SK-N-SH treated with all-trans-retinoic acid at 6 μM for 48 hours (cell line): ENCODE results near the gene COPS9.

ENCODE experiments used
- ATAC-seq: fragments of 200-7000 bp; cut with Tn5 transposase; 3 replicates; pipeline ENCODE4 v1.9.1; 2020; ENCODE audit warnings: mild to moderate bottlenecking, moderate library complexity
- BACH2 ChIP-seq: fragments of 250-450 bp; sonication (Bioruptor Pico); IDR thresholded peaks from 2 replicates; pipeline ENCODE4 v1.9.0; 2021; ENCODE audit warnings: mild to moderate bottlenecking, borderline replicate concordance
- CREB5 ChIP-seq: fragments of 250-450 bp; sonication (Bioruptor Pico); IDR thresholded peaks from 2 replicates; pipeline ENCODE4 v1.5.1; 2020; ENCODE audit warnings: low read depth, mild to moderate bottlenecking, moderate library complexity
- CSDC2 ChIP-seq: fragments of 250-450 bp; sonication (Bioruptor Pico); IDR thresholded peaks from 2 replicates; pipeline ENCODE4 v1.5.0; 2020; ENCODE audit warnings: mild to moderate bottlenecking, moderate library complexity
- CSRNP3 ChIP-seq: fragments of 250-450 bp; sonication (Bioruptor Pico); IDR thresholded peaks from 2 replicates; pipeline ENCODE4 v1.5.1; 2021; ENCODE audit warnings: mild to moderate bottlenecking, moderate library complexity
- ESRRG ChIP-seq: fragments of 250-450 bp; sonication (Bioruptor Pico); IDR thresholded peaks from 2 replicates; pipeline ENCODE4 v1.6.1; 2021; ENCODE audit warnings: mild to moderate bottlenecking
- GLIS3 ChIP-seq: fragments of 250-450 bp; sonication (Bioruptor Pico); IDR thresholded peaks from 2 replicates; pipeline ENCODE4 v1.5.0; 2020; ENCODE audit warnings: mild to moderate bottlenecking, moderate library complexity
- ISL1 ChIP-seq: fragments of 250-450 bp; sonication (Bioruptor Pico); IDR thresholded peaks from 2 replicates; pipeline ENCODE4 v2.1.2; 2022; ENCODE audit warnings: mild to moderate bottlenecking, moderate library complexity
- OSR1 ChIP-seq: fragments of 250-450 bp; sonication (Bioruptor Pico); IDR thresholded peaks from 2 replicates; pipeline ENCODE4 v1.8.0; 2022; ENCODE audit warnings: moderate library complexity, mild to moderate bottlenecking, inconsistent platforms
- PATZ1 ChIP-seq: fragments of 250-450 bp; sonication (Bioruptor Pico); IDR thresholded peaks from 2 replicates; pipeline ENCODE4 v1.8.0; 2020; ENCODE audit warnings: mild to moderate bottlenecking, moderate library complexity, borderline replicate concordance
- POU6F1 ChIP-seq: fragments of 250-450 bp; sonication (Bioruptor Pico); IDR thresholded peaks from 2 replicates; pipeline ENCODE4 v1.8.0; 2021; ENCODE audit warnings: low read depth, mild to moderate bottlenecking, moderate library complexity, borderline replicate concordance
- PPARA ChIP-seq: fragments of 250-450 bp; sonication (Bioruptor Pico); IDR thresholded peaks from 2 replicates; pipeline ENCODE4 v1.5.0; 2020; ENCODE audit warnings: mild to moderate bottlenecking, borderline replicate concordance
- RARB ChIP-seq: fragments of 250-450 bp; sonication (Bioruptor Pico); IDR thresholded peaks from 2 replicates; pipeline ENCODE4 v1.8.0; 2021; ENCODE audit warnings: mild to moderate bottlenecking, moderate library complexity
- SNAI2 ChIP-seq: fragments of 250-450 bp; sonication (Bioruptor Pico); IDR thresholded peaks from 2 replicates; pipeline ENCODE4 v1.5.0; 2020; ENCODE audit warnings: mild to moderate bottlenecking, moderate library complexity
- TCF4 ChIP-seq: fragments of 250-450 bp; sonication (Bioruptor Pico); IDR thresholded peaks from 2 replicates; pipeline ENCODE4 v1.8.0; 2021; ENCODE audit warnings: mild to moderate bottlenecking, moderate library complexity, borderline replicate concordance
- TOX ChIP-seq: fragments of 250-450 bp; sonication (Bioruptor Pico); IDR thresholded peaks from 2 replicates; pipeline ENCODE4 v1.8.0; 2021; ENCODE audit warnings: mild to moderate bottlenecking, moderate library complexity, borderline replicate concordance
- TSHZ2 ChIP-seq: fragments of 250-450 bp; sonication (Bioruptor Pico); IDR thresholded peaks from 2 replicates; pipeline ENCODE4 v1.5.0; 2020; ENCODE audit warnings: mild to moderate bottlenecking, moderate library complexity
- ZC3H10 ChIP-seq: fragments of 250-450 bp; sonication (Bioruptor Pico); IDR thresholded peaks from 2 replicates; pipeline ENCODE4 v1.5.1; 2021; ENCODE audit warnings: mild to moderate bottlenecking, moderate library complexity
- ZFP3 ChIP-seq: fragments of 250-450 bp; sonication (Bioruptor Pico); IDR thresholded peaks from 2 replicates; pipeline ENCODE4 v1.5.0; 2020; ENCODE audit warnings: mild to moderate bottlenecking, moderate library complexity
- ZNF565 ChIP-seq: fragments of 450-650 bp; formaldehyde crosslinking; conservative IDR thresholded peaks from 2 replicates; pipeline ENCODE4 v1.5.0; 2020; ENCODE audit warnings: low read depth, mild to moderate bottlenecking, moderate library complexity
- ZNF8 ChIP-seq: fragments of 450-650 bp; formaldehyde crosslinking; IDR thresholded peaks from 2 replicates; pipeline ENCODE4 v1.5.0; 2020; ENCODE audit warnings: mild to moderate bottlenecking, moderate library complexity

COPS9 gene

GRCh38 chr2:240163844-240164574 lies 27.9 kb upstream of the COPS9 start:
- TF ChIP-seq TCF4 (CRISPR knock-in tag) (no peak), CSRNP3 (no peak), OSR1 (CRISPR knock-in tag) (no peak), CREB5 (CRISPR knock-in tag) (no peak), PPARA (CRISPR knock-in tag) (no peak), POU6F1 (CRISPR knock-in tag) (no peak), TOX (CRISPR knock-in tag) (no peak), ZFP3 (CRISPR knock-in tag) (no peak), ZNF565 (CRISPR knock-in tag) (no peak), ISL1 (CRISPR knock-in tag) (no peak), CSDC2 (CRISPR knock-in tag) (no peak), ESRRG (CRISPR knock-in tag) (no peak), PATZ1 (CRISPR knock-in tag) (no peak), ZC3H10 (no peak), RARB (CRISPR knock-in tag) (no peak), GLIS3 (no peak), ZNF8 (CRISPR knock-in tag) (no peak), TSHZ2 (no peak), SNAI2 (CRISPR knock-in tag) (no peak)
- no peak for ATAC-seq

GRCh38 chr2:240162939-240163714 lies 27.0 kb upstream of the COPS9 start:
- ATAC-seq = no peak
- TF ChIP-seq BACH2 (no peak), CSRNP3 (no peak), PPARA (CRISPR knock-in tag) (no peak), ZFP3 (CRISPR knock-in tag) (no peak), POU6F1 (CRISPR knock-in tag) (no peak), OSR1 (CRISPR knock-in tag) (no peak), ZC3H10 (no peak), CSDC2 (CRISPR knock-in tag) (no peak), ZNF8 (CRISPR knock-in tag) (no peak), GLIS3 (no peak), CREB5 (CRISPR knock-in tag) (no peak), ZNF565 (CRISPR knock-in tag) (no peak), RARB (CRISPR knock-in tag) (no peak), TCF4 (CRISPR knock-in tag) (no peak)
